CD8-positive, alpha-beta memory T cell (primary cell): ENCODE results near the gene AGFG1. TPM values are rescaled to one million over a fixed set of nuclear protein-coding genes. Genes with fewer than 3 reads are reported as not detected.

Source experiments
- CTCF ChIA-PET: fragments of 350-600 bp; sonication (Branson Sonifier 250); formaldehyde crosslinking; loops from one replicate; lab custom pipeline; 2021; ENCODE audit warnings: antibody characterized with exemption; lab: Charles Lee
- POLR2A ChIA-PET: fragments of 350-600 bp; sonication (Branson Sonifier 250); formaldehyde crosslinking; loops from one replicate; lab custom pipeline; 2021; ENCODE audit warnings: antibody characterized with exemption; lab: Charles Lee
- DNase-seq, 5 donors: peaks; one replicate each; pipeline versions ENCODE4 v3.0.0 to v3.0.0-alpha.2; 2020 to 2022; ENCODE audit warnings: mixed read lengths in 1 of 5
- H3K27ac ChIP-seq: one replicate; pipeline ENCODE4 v1.7.0; 2013; ENCODE audit warnings: low read depth, mild to moderate bottlenecking, low read length, moderate library complexity
- H3K27me3 ChIP-seq: 2 replicates; pipeline ENCODE4 v1.7.0; 2013; ENCODE audit warnings: low read length, mild to moderate bottlenecking; ENCODE audit not compliant: insufficient read depth, poor library complexity, severe bottlenecking
- H3K36me3 ChIP-seq: 2 replicates; pipeline ENCODE4 v1.7.0; 2013; ENCODE audit warnings: mild to moderate bottlenecking, low read length, moderate library complexity; ENCODE audit not compliant: insufficient read depth
- H3K4me1 ChIP-seq: 2 replicates; pipeline ENCODE4 v1.7.0; 2013; ENCODE audit warnings: mild to moderate bottlenecking, low read length, moderate library complexity; ENCODE audit not compliant: insufficient read depth
- H3K4me3 ChIP-seq: 2 replicates; pipeline ENCODE4 v1.7.0; 2013; ENCODE audit warnings: mild to moderate bottlenecking, low read length
- H3K9me3 ChIP-seq: 2 replicates; pipeline ENCODE4 v1.7.0; 2013; ENCODE audit warnings: mild to moderate bottlenecking, low read length
- H3K27ac Mint-ChIP-seq, 8 donors: one replicate each; pipeline ENCODE4 v1.8.0; 2020 to 2021; ENCODE audit warnings: mixed read lengths in 8 of 8, mild to moderate bottlenecking in 6 of 8, inconsistent platforms in 3 of 8, moderate library complexity in 3 of 8
- H3K27me3 Mint-ChIP-seq, 2 donors: one replicate each; pipeline ENCODE4 v1.8.0; 2020 to 2021; ENCODE audit warnings: mixed read lengths in 2 of 2, mild to moderate bottlenecking in 1 of 2, moderate library complexity in 1 of 2
- H3K36me3 Mint-ChIP-seq, 3 donors: one replicate each; pipeline ENCODE4 v1.8.0; 2020 to 2021; ENCODE audit warnings: mixed read lengths in 3 of 3, inconsistent platforms in 1 of 3, mild to moderate bottlenecking in 1 of 3
- H3K4me1 Mint-ChIP-seq, 3 donors: one replicate each; pipeline ENCODE4 v1.8.0; 2020 to 2021; ENCODE audit warnings: mixed read lengths in 3 of 3, inconsistent platforms in 1 of 3, mild to moderate bottlenecking in 1 of 3
- H3K4me3 Mint-ChIP-seq, 7 donors: one replicate each; pipeline ENCODE4 v1.8.0; 2020 to 2021; ENCODE audit warnings: mixed read lengths in 7 of 7, mild to moderate bottlenecking in 6 of 7, moderate library complexity in 4 of 7, inconsistent platforms in 2 of 7
- H3K9me3 Mint-ChIP-seq, 5 donors: one replicate each; pipeline ENCODE4 v1.8.0; 2020 to 2022; ENCODE audit warnings: mixed read lengths in 5 of 5, mild to moderate bottlenecking in 3 of 5, moderate library complexity in 2 of 5, inconsistent platforms in 1 of 5
- polyA plus RNA-seq: library from polyadenylated mRNA; unstranded; fragments of 300-500 nt; fragmentation: Illumina TruSeq; gene quantifications from one replicate; pipeline ENCODE4 v1.2.3, GENCODE V29; 2021
- total RNA-seq, 2 experiments: library from RNA; stranded (reverse); gene quantifications; one replicate each; pipeline ENCODE4 v1.2.3, GENCODE V29; 2021

The AGFG1 gene
- total and polyA plus RNA-seq, 3 experiments from 2014 or later, result 31.6 to 141 (median 139) TPM

- H3K9me3 ChIP-seq, result no peaks in the 10 kb centered on the region
- Mint-ChIP-seq H3K27me3 (no peaks in the 10 kb centered on the region), H3K36me3 (peaks cover 0 to 17% (median 5%) of the 10 kb centered on the region in 3 donors), H3K27ac (peak overlapping the region in 3 of 8 donors; percentile 36 to 50 (median 48)), H3K9me3 (no peaks in the 10 kb centered on the region), H3K4me3 (peak overlapping the region in 4 of 7 donors; percentile 2 to 71 (median 51)), H3K4me1 (peaks cover 74 to 93% (median 90%) of the 10 kb centered on the region in 3 donors)
- DNase-seq, result no peak
- H3K4me1 ChIP-seq, result peaks cover 44% of the 10 kb centered on the region
- CTCF ChIA-PET, result no interaction called here
- no peak overlapping the region for H3K27ac ChIP-seq
- POLR2A ChIA-PET, result no interaction called here
- H3K27me3 ChIP-seq, result no peaks in the 10 kb centered on the region
- no peak overlapping the region for H3K4me3 ChIP-seq
- no peaks in the 10 kb centered on the region for H3K36me3 ChIP-seq
Measured at GRCh38 chr2:227503433-227504406, 31.8 kb downstream of the AGFG1 start.

- H3K4me1 Mint-ChIP-seq, result peaks cover 74 to 93% (median 88%) of the 10 kb centered on the region in 3 donors
- Histone ChIP-seq H3K27ac (no peak overlapping the region), H3K4me1 (peaks cover 52% of the 10 kb centered on the region), H3K27me3 (no peaks in the 10 kb centered on the region), H3K9me3 (no peaks in the 10 kb centered on the region), H3K36me3 (no peaks in the 10 kb centered on the region), H3K4me3 (no peak overlapping the region)
- peaks cover 0 to 14% (median 3%) of the 10 kb centered on the region in 3 donors for H3K36me3 Mint-ChIP-seq
- H3K9me3 Mint-ChIP-seq, result no peaks in the 10 kb centered on the region
- CTCF ChIA-PET, result no interaction called here
- peak overlapping the region in 5 of 7 donors; percentile 10 to 45 (median 20) for H3K4me3 Mint-ChIP-seq
- peak overlapping the region in 4 of 8 donors; percentile 4 to 67 (median 16) for H3K27ac Mint-ChIP-seq
- DNase-seq, result no peak
- H3K27me3 Mint-ChIP-seq, result no peaks in the 10 kb centered on the region
- POLR2A ChIA-PET, result no interaction called here
Measured at GRCh38 chr2:227504700-227505099, 32.7 kb downstream of the AGFG1 start.

- peaks cover 63% of the 10 kb centered on the region for H3K4me1 ChIP-seq
- H3K9me3 Mint-ChIP-seq, result no peaks in the 10 kb centered on the region
Measured at GRCh38 chr2:227506456-227506855, 34.5 kb downstream of the AGFG1 start.

GRCh38 chr2:227507963-227508362, 36.0 kb downstream of the AGFG1 start:
- H3K27me3 Mint-ChIP-seq, result no peaks in the 10 kb centered on the region
- H3K27me3 ChIP-seq, result no peaks in the 10 kb centered on the region
- H3K9me3 Mint-ChIP-seq, result no peaks in the 10 kb centered on the region
- no peaks in the 10 kb centered on the region for H3K9me3 ChIP-seq
- no peak overlapping the region for H3K27ac ChIP-seq
- ChIA-PET POLR2A (no interaction called here), CTCF (interaction anchor here (0.6 kb wide), 1 partner anchor 9 kb away, joined by 3 read pairs; no protein-coding TSS in a partner anchor)
- peaks cover 0 to 8% (median 2%) of the 10 kb centered on the region in 3 donors for H3K36me3 Mint-ChIP-seq
- peaks cover 86 to 94% (median 91%) of the 10 kb centered on the region in 3 donors for H3K4me1 Mint-ChIP-seq
- H3K27ac Mint-ChIP-seq, result peak overlapping the region in 4 of 8 donors; percentile 7 to 26 (median 14)
- peak overlapping the region in 1 of 7 donors; percentile 15 for H3K4me3 Mint-ChIP-seq
- no peaks in the 10 kb centered on the region for H3K36me3 ChIP-seq
- no peak overlapping the region for H3K4me3 ChIP-seq
- H3K4me1 ChIP-seq, result peaks cover 72% of the 10 kb centered on the region
- DNase-seq, result no peak

More at GRCh38 chr2:227506456-227506855, 34.5 kb downstream of the AGFG1 start:
- Histone ChIP-seq H3K9me3 (no peaks in the 10 kb centered on the region), H3K36me3 (no peaks in the 10 kb centered on the region), H3K4me3 (no peak overlapping the region), H3K27me3 (no peaks in the 10 kb centered on the region), H3K27ac (no peak overlapping the region)
- H3K4me3 Mint-ChIP-seq, result peak overlapping the region in 6 of 7 donors; percentile 1 to 67 (median 6)
- H3K4me1 Mint-ChIP-seq, result peaks cover 80 to 93% (median 91%) of the 10 kb centered on the region in 3 donors
- peaks cover 0 to 9% (median 3%) of the 10 kb centered on the region in 3 donors for H3K36me3 Mint-ChIP-seq
- no peaks in the 10 kb centered on the region for H3K27me3 Mint-ChIP-seq
- CTCF ChIA-PET, result no interaction called here
- H3K27ac Mint-ChIP-seq, result peak overlapping the region in 5 of 8 donors; percentile 5 to 81 (median 32)
- no peak for DNase-seq
- POLR2A ChIA-PET, result no interaction called here

GRCh38 chr2:227509076-227509475, 37.1 kb downstream of the AGFG1 start:
- H3K27me3 Mint-ChIP-seq, result no peaks in the 10 kb centered on the region
- no peaks in the 10 kb centered on the region for H3K36me3 ChIP-seq
- H3K4me3 ChIP-seq, result no peak overlapping the region
- POLR2A ChIA-PET, result no interaction called here
- CTCF ChIA-PET, result no interaction called here
- no peak overlapping the region for H3K27ac Mint-ChIP-seq
- H3K27me3 ChIP-seq, result no peaks in the 10 kb centered on the region
- H3K9me3 Mint-ChIP-seq, result no peaks in the 10 kb centered on the region
- H3K9me3 ChIP-seq, result no peaks in the 10 kb centered on the region
- H3K27ac ChIP-seq, result no peak overlapping the region
- H3K36me3 Mint-ChIP-seq, result peaks cover 0 to 9% (median 5%) of the 10 kb centered on the region in 3 donors
- no peak for DNase-seq
- H3K4me1 Mint-ChIP-seq, result peaks cover 87 to 94% (median 91%) of the 10 kb centered on the region in 3 donors
- H3K4me3 Mint-ChIP-seq, result no peak overlapping the region
- peaks cover 69% of the 10 kb centered on the region for H3K4me1 ChIP-seq

GRCh38 chr2:227509824-227510619, 38.1 kb downstream of the AGFG1 start:
- peak overlapping the region in 2 of 7 donors; percentile 0 to 15 for H3K4me3 Mint-ChIP-seq
- peak overlapping the region in 6 of 8 donors; percentile 30 to 54 (median 38) for H3K27ac Mint-ChIP-seq
- peaks cover 81 to 93% (median 89%) of the 10 kb centered on the region in 3 donors for H3K4me1 Mint-ChIP-seq
- Histone ChIP-seq H3K27me3 (no peaks in the 10 kb centered on the region), H3K27ac (no peak overlapping the region), H3K4me3 (no peak overlapping the region), H3K4me1 (peaks cover 61% of the 10 kb centered on the region), H3K9me3 (no peaks in the 10 kb centered on the region), H3K36me3 (no peaks in the 10 kb centered on the region)
- no peaks in the 10 kb centered on the region for H3K27me3 Mint-ChIP-seq
- H3K9me3 Mint-ChIP-seq, result no peaks in the 10 kb centered on the region
- peaks cover 0 to 12% (median 5%) of the 10 kb centered on the region in 3 donors for H3K36me3 Mint-ChIP-seq
- POLR2A ChIA-PET, result no interaction called here
- CTCF ChIA-PET, result no interaction called here
- DNase-seq, result no peak

GRCh38 chr2:227510620-227510958, 38.6 kb downstream of the AGFG1 start:
- no peaks in the 10 kb centered on the region for H3K27me3 Mint-ChIP-seq
- no peaks in the 10 kb centered on the region for H3K9me3 Mint-ChIP-seq
- peak overlapping the region in 4 of 8 donors; percentile 13 to 48 (median 38) for H3K27ac Mint-ChIP-seq
- ChIA-PET CTCF (no interaction called here), POLR2A (no interaction called here)
- no peak for DNase-seq
- peaks cover 0 to 14% (median 8%) of the 10 kb centered on the region in 3 donors for H3K36me3 Mint-ChIP-seq
- Histone ChIP-seq H3K27me3 (no peaks in the 10 kb centered on the region), H3K27ac (no peak overlapping the region), H3K36me3 (no peaks in the 10 kb centered on the region), H3K4me1 (peaks cover 58% of the 10 kb centered on the region), H3K4me3 (no peak overlapping the region), H3K9me3 (no peaks in the 10 kb centered on the region)
- peaks cover 81 to 93% (median 89%) of the 10 kb centered on the region in 3 donors for H3K4me1 Mint-ChIP-seq
- peak overlapping the region in 1 of 7 donors; percentile 9 for H3K4me3 Mint-ChIP-seq
